DMS153 treated with DMSO at 0.1 percent for 48 hours (cell line): Measurements from ENCODE around the gene USP34.

Experiments used
- DNase-seq: peaks from one replicate; lab custom pipeline; 2025; ENCODE audit not compliant: unreplicated experiment; lab: John Stamatoyannopoulos, UW

Gene USP34

DNA sequence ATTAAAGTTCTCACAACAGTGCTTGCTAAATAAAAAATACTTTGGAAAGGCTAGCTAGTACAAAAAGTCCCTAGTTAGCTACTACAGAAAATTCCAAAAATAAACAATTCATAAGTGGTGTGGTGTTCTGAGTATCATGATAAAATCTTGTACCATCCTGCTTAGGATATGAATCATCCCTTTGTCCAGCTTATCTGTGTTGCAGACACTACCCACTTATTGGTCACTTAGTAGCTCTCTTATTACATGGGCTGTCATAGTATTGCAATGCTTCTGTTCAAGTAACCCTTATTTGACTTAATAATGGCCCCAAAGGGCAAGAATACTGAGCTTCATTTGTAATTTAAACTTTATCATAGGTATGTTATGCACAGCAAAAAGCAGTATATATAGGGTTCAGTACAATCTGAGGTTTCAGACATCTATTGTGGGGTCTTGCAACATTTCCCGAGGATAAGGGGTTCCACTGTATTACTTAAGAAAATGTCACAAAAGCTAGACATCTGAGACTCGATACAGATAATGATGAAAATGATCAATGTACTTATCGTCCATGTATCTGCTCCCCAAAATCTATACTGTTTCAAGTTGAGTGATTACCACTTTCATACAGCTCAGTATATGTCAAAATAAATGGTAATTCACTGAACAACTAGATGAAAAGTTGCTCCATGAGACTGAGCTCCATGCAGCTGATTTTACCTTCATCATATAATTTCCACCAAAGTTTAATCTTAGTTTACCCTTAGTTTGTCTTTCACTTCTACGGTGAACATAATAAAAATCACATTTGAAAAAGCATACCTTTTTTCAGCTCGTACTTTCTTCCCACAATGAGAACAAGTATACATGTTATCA, 215.1 kb downstream of the USP34 start:
- no peak for DNase-seq

DNA sequence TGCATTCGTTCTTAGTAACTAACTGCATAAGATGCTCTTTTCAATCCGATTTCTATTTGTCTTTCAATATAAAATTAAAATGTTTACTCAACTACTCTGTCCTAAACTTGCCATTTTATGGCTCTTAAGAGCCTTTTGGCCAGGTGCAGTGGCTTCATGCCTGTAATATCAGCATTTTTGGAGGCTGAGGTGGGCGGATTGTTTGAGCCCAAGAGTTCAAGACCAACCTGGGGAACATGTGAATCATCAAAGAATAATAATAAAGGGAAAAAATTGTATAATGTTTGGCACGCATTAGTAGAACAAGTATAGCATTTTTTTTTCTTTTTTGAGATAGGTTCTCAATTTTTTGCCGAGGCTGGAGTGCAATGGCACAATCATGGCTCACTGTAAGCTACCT, 216.4 kb downstream of the USP34 start:
- DNase-seq, result no peak

DNA sequence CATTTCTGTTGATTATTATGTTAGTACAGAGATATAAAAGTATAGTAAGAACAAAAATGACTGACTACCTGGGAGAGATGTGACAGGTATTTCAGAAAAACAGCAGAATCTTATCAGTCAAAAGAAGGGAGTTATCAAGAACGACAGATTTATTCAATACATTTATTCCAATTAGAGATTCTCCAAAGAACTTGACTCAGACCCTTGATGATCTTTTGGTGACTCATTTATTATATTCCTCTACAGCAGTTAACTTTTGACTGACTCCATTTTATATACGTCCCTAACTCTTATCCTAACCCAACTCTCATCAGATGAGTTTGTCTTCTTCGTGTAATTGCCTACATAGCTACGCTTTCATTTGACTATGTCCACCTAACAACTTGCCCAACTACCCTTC, 217.8 kb downstream of the USP34 start:
- DNase-seq, result no peak

DNA sequence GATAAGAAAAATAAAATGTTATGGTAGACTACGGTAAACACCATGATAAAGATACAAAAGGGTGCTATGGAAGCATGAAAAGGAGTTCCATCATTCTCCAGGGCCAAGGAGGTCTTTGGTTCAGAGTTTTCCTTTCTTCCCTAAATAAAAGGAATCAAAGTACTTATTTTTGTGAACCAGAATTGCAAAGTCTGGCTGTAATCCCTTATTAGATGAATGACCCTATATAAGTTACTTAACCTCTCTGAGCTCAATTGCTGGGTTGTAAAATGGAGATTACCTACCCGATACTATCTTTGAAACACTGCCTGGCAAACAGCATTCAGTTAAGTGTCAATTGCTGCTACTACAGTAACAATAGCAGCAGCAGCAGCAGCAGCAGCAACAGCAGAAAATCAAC, 218.9 kb downstream of the USP34 start:
- DNase-seq, result no peak

DNA sequence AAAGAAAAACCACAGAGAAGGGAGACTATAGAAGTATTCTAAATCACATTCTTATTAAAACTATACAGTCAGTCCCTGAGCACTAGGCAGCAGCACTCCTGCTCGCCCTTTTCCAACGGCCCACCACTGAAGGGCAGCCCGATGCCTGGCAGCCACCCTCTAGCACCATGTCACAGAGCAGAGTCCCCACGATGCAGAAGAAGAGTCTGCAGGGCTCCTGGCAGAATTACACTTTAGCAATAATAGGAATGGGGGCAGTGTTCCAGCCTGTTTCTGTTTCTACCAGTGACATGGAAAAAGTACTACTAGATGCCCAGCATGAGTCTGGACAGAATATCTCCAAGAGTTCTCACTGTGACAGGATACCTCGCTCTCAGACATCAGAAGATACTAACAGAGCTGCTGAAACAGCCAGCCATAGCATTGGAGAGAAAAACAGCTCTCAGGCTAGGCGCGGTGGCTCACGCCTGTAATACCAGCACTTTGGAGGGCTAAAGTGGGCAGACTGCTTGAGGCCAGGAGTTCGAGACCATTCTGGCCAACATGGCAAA, 221.3 kb downstream of the USP34 start:
- DNase-seq, result no peak

DNA sequence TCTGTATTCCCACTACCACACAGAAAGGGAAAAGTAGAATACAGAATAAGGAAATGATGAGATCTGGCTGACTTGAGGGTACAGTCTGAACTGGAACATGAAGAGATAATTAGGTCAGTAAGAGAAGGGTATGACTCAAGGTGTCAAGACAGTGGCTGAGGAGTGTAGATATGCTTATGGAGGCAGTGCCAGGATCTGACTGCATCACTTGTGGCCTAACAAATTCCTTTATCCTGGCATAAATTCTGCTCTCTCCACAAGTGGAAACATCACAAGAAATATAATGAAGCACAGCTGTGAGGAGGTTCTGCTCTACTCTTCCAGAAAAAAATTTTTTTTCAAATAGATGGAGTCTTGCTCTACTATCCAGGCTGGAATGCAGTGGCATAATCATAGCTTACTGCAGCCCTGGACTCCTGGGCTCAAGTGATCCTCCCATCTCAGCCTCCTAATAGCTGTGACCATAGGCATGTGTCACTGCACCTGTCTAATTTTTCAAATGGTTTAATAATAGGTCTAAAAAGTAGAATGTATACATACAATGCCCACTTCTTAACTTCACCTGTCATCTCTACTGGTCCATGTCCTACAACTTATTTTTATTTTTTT, 223.6 kb downstream of the USP34 start:
- no peak for DNase-seq

DNA sequence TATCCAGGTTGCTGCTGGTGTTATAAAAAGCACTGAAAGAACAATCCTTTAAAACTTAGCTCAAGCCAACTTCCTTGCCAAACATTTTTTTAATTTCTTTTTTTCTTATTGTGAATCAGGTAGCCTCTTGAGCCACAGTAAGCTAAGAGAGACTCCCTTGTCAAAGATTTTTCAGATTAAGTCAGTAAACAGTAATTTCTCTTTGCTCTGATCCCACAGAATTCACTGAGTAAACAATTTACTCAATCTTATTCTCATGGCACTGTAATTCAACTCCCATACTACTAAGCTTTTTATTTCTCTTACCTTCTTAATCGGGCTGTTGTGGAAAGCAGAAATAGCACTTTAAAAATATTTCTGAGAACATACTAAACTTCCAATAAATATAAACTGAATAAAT, 226.2 kb downstream of the USP34 start:
- DNase-seq, result no peak

DNA sequence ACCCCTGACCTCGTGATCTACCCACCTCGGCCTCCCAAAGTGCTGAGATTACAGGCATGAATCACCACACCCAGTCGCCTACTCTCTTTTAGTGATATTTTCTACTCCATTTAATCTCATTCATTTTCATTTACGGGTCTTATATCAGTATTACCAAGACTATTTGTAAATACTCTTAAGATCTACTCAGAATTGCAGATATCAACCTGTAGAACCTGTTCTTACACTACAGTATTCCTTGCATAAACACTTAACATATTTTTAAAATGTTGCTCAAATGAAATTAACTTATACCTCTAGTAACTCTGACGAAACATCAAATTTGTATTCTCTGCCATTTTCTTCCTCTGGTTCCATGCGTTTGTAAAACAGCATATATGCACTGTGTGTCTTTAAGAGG, 229.6 kb downstream of the USP34 start:
- DNase-seq, result no peak

DNA sequence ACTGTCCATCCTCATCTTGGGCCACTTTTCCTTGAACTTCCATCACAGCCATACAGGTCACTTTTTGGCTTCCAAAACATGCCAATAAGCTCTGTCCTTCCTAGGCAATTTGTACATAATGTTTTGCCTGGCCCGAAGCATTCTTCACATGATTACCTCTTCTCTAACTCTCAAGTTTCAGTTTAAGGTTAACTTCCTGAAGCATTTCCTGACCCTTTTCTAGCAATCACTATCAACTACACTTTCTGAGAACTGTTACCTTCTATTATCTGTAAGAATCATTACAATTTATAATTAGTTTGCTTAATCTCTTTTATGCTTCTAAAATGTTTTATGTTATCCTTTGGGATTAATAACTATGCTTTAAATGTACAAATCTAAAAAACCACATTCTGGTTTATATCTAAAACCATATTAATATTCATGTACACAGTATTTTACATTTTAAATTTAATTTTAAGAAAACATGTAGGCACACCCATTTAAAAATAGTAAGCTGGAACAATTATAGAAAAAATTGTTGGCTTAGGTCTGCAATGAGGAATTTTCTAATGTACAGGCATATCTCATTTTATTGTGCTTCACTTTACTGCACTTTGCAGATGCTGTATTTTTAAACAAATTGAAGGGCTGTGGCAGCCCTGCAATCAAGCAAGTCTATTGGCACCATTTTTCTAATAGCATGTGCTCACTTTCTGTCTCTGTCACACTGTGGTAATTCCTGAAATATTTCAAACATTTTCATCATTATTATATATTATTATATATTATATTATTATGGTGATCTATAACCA, 232.5 kb downstream of the USP34 start:
- no peak for DNase-seq

DNA sequence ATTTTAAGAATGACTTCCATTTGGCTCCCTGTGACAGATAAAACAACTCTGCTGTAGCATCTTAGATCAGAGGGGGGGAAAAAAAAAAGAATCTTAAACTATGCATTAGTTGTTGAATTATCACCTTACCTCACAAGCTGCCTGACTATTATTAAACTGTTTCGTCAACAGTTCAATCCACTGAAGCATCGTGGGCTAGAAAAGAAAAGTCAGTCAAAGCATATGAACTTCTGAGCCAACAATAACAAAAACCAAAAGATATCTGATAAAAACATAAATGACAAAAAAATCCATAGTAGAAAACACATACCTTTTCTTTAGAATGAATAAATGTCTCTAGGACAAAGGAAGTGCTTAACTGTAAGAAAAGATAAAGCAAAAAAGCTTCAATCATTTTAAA, 235.2 kb downstream of the USP34 start:
- DNase-seq, result no peak

DNA sequence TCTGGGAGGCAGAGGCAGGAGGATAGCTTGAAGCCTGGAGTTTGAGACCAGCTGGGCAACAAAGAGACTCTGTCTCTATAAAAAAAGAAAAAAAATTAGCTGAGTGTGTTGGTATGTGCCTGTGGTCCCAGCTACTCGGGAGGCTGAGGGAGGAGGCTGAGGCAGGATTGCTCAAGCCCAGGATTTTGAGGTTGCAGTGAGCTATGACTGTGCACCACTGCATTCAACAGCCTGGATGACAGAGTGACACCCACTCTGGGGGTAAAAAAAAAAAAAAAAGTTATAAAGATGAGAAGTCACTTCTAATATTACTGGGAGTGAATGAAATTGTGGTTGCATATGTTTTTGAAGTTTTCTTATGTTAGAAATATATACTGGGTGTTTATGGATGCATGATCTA, 237.3 kb downstream of the USP34 start:
- no peak for DNase-seq

DNA sequence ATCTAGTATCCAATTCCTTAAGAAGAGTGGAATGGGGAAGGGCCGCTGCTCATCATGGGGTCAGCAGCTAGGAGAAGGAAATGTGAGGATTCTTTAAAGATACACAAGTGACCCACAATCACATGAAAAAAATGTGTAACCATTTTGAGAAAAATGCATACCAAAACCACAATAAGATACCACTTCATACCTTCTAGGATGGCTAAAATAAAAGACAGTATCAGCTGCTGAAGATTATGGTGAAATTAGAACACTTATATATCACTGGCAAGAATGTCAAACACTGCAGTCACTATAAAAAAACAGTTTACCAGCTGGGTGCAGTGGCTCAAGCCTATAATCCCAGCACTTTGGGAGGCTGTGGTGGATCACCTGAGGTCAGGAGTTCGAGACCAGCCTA, 241.0 kb downstream of the USP34 start:
- DNase-seq, result no peak

DNA sequence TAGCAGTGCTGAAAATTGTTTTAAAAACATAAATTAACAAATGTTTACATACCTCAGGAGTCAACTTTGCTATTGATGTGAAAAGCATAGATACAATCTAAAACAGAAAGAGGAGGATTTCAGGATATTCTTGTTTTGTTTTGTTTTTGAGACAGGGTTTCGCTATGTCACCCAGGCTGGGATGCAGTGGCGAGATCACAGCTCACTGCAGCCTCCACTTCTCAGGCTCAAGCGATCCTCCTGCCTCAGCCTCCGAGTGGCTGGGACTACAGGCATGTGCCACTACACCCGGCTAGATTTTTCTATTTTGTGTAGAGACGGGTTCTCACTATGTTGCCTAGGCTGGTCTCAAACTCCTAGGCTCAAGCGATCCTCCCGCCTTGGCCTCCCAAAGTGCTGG, 248.3 kb downstream of the USP34 start:
- DNase-seq, result no peak

DNA sequence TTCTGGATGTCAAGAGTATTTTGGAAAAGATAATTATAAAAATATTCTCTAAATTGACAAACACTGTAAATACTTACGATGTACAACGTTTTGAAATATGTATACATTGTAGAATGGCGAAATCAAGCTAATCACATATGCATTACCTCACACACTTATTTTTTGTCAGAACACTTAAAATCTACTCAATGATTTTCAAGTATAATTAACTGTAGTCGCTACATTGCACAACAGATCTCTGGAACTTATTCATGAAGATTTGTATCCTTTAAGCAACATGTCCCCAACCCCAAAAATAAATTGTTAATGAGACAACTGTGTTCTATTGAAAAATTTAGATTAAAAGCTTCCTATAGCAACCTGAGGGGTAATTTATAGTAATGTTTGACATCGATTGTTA, 249.1 kb downstream of the USP34 start:
- DNase-seq, result no peak

DNA sequence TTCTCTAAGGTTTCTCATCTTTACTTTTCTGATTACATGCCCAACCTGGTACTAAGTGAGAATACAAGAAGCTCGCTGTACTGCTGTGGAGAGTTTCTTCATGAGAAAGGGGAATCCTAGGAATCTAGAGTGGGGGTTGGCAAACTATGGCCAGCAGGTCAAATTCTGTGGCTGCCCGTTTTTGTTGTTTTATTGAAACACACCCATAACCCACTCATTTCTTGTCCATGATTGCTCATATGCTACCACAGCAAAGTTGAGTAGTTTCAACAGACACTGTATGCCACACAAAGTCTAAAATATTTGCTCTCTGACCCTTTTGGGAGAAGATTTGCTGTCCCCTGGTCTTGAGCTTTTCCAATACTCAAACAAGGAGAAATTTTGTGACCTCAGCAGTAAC, 250.1 kb downstream of the USP34 start:
- DNase-seq, result no peak

DNA sequence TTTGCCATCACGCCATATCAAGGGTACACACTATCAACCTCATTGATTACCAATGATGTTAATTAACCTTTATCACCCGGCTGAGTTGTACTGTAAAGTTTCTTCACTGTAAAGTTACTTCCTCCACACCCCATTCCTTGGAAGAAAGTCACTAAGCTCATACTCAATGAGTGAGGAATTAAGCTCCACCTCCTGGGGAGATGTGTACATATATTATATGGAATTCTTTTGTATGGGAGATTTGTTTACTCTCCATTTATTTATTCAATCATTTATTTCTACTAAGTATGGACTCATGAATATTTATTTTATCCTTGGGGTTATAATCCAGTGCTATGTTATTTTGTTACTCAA, 252.1 kb downstream of the USP34 start:
- DNase-seq, result no peak

DNA sequence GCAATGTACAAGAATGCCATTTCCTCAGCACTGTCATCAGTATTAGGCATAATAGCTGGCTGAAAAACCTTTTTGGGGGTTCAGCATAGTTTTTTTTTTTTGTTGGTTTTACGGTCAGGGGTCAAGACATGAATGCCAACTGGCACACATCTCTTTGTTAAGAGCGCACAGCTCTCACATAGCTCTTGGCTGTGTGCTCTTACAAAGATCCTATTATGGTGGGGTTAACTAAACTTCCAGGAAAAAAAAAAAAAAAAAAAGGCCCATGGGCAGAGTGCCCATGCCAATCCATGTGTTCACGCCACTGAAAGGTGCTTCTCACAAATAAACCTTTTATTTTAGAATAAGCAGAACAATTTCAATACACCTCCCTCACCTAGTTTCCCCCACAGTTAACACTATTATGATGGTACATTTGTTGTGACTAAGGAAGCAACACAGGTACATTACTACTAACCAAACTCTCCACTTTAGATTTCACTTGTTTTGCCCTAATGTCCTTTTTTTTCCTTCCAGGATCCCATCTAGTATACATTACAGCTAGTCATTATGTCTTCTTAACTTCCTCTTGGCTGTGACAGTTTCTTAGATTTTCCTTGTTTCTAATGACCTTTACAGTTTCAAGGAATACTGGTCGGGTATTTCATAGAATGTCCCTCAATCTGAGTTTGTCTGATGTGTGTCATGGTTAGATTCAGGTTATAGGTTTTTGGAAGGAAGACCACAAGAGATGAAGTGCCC, 252.6 kb downstream of the USP34 start:
- DNase-seq, result no peak

DNA sequence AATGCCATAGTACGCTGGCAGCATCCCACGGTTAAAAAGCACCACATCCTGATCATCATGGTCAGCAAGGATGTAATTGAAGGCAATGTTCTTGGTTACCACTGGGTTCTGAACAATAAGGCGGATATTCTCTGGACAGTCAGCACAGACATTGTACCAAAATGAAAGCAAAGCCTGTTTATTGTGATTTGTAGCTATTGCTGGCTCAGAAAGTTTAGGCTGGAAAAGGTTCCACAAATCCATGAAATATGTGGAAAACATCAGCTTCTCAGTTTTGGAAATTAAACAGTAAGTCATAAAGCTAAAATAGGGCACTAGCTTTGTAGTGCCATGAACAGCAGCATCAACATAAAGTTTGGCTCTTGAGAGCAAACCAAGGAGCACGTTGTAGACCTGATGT, 256.7 kb downstream of the USP34 start:
- no peak for DNase-seq

DNA sequence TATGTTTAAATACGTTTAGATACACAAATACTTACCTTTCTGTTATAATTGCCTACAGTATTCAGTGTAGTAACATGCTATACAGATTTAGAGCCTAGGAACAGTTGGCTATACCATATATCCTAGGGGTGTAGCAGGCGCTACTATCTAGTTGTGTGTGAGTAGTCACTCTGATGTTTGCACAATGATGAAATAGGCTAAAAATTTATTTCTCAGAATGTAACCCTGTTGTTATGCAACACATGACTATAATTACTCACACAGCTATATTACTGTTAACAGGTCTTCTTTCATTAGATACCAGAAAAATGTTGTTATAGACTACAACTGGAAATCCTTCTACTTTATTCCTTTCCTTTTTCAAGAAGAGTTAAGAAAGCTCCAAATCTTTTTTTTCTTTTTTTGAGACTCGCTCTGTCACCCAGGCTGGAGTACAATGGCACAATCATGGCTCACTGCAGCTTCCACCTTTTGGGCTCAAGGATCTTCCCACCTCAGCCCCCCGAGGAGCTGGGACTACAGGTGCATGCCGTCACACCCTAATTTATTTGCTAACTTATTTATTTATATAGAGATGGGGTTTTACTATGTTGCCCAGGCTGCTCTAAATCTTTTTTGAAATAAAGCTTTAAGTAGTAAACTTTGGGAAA, 260.4 kb downstream of the USP34 start:
- DNase-seq, result no peak

DNA sequence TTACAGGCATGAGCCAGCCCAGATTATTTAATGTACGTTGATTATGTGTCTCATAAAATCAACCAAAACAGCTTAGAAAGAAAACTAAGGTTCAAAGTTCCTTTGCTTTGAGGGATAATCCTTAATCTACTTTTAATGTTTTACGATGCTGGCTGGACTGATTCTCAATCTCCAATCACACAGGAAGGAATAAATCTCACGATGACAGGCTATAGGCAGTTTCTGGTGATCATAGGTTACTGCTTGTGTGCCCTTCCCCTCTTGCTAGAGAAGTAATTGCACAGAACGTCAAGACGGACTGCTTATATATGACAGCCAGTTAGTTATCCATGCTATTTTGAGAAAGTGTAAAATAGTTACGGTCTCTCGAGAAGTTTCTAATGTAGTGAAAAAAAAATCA, 265.8 kb downstream of the USP34 start:
- DNase-seq, result no peak

DNA sequence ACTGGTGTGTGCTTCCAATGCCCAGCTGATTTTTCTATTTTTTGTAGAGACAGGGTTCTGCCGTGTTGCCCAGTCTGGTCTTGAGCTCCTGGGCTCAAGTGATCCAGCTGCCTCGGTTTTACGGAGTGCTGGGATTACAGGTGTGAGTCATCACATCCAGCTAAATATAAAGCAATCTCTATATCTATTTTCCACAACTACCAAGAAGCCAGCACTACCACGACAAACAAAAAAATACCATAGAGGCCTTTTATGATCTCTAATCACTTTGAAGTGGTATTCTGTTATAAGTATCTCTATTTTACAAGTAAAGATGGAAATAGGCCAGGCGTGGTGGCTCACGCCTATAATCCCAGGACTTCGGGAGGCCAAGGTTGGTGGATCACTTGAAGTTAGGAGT, 274.2 kb downstream of the USP34 start:
- no peak for DNase-seq
